ENCODE measurements around the gene LRP5. TPM values are rescaled to one million over a fixed set of nuclear protein-coding genes. Genes with fewer than 3 reads are reported as not detected.

The LRP5 gene
- total and polyA plus RNA-seq, 2 experiments from 2014 or later = 43.9 to 54.3 TPM

DNA sequence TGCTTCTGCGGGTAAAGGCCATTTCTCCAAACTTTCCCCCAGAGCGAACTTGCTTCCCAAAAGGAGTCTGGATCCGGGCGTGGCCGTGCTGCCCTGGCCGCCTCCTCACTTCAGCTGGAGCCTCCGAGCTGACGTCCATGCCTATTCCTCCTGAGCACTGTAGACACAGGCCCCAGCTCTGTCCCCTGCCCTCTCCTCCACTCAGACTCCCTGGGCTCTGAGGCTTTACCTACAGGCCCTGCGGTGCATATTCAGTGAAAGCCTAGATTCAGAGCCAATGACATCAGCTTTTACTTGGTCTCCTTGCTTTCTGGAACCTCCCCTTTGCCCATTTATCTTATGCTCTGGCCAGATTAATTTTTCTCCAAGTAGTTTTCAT is 9.7 kb downstream of the LRP5 start:
- WGBS (ENCODE audit: low lambda C conversion rate, missing lambda C conversion rate) = 97% methylated on average over 9 of the region's 9 CpGs
- no peak overlapping the region for H3K4me2 ChIP-seq
- peaks cover 100% of the 10 kb centered on the region for H3K79me2 ChIP-seq

DNA sequence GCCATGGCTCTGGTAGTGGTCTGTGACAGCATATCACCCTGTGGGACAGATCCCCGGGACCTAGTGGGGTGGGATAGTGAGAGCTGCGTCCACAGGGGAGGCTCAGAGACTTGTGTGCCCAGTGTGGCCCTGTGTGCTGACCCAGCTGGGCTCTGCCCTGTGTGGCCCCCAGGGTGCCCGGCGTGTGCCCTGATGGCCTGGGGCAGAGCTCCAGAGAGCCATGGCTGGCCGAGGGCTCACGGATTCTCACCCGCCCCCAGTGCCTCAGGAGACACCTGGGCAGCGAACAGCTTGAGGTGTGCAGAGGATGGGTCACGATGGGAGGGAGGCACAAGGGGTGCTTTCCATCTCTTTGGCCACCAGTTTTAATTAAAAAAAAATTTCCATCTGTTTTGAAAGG is 11.8 kb downstream of the LRP5 start:
- Histone ChIP-seq H3K36me3 (replicated peaks; ENCODE audit: insufficient read depth, low read depth) (no peaks in the 10 kb centered on the region), H3K79me2 (peaks cover 93% of the 10 kb centered on the region), H3K9me2 (replicated peaks; ENCODE audit: insufficient read depth) (no peaks in the 10 kb centered on the region), H3K4me3 (no peak overlapping the region), H3K4me1 (ENCODE audit: insufficient read depth) (peaks cover 36% of the 10 kb centered on the region), H3K27ac (no peak overlapping the region), H3K4me2 (no peak overlapping the region), H4K20me1 (ENCODE audit: insufficient read depth, poor library complexity, severe bottlenecking) (peaks cover 54% of the 10 kb centered on the region), H3K9me3 (ENCODE audit: low read depth) (no peaks in the 10 kb centered on the region), H3K27me3 (no peaks in the 10 kb centered on the region), H2AFZ (no peak overlapping the region)
- TF ChIP-seq, protein P1, sequence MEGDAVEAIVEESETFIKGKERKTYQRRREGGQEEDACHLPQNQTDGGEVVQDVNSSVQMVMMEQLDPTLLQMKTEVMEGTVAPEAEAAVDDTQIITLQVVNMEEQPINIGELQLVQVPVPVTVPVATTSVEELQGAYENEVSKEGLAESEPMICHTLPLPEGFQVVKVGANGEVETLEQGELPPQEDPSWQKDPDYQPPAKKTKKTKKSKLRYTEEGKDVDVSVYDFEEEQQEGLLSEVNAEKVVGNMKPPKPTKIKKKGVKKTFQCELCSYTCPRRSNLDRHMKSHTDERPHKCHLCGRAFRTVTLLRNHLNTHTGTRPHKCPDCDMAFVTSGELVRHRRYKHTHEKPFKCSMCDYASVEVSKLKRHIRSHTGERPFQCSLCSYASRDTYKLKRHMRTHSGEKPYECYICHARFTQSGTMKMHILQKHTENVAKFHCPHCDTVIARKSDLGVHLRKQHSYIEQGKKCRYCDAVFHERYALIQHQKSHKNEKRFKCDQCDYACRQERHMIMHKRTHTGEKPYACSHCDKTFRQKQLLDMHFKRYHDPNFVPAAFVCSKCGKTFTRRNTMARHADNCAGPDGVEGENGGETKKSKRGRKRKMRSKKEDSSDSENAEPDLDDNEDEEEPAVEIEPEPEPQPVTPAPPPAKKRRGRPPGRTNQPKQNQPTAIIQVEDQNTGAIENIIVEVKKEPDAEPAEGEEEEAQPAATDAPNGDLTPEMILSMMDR (IDR thresholded peaks at IDR 0.05; ENCODE audit: poor library complexity) = no peak
- TF ChIP-seq EZH2phosphoT487 (IDR thresholded peaks at IDR 0.05; ENCODE audit: low read depth, severe bottlenecking, unreplicated experiment) = no peak
- no peak for TF ChIP-seq EZH2 (IDR thresholded peaks at IDR 0.05; ENCODE audit: borderline replicate concordance)
- DNase-seq (ENCODE audit: low spot score) = no peak
- 97% methylated on average over 9 of the region's 9 CpGs for WGBS (ENCODE audit: low lambda C conversion rate, missing lambda C conversion rate)

More for the DNA sequence above, 9.7 kb downstream of the LRP5 start:
- Histone ChIP-seq H4K20me1 (ENCODE audit: insufficient read depth, poor library complexity, severe bottlenecking) (peaks cover 67% of the 10 kb centered on the region), H3K4me1 (ENCODE audit: insufficient read depth) (peaks cover 17% of the 10 kb centered on the region), H2AFZ (no peak overlapping the region), H3K4me3 (no peak overlapping the region), H3K27ac (no peak overlapping the region), H3K27me3 (no peaks in the 10 kb centered on the region), H3K9me3 (ENCODE audit: low read depth) (no peaks in the 10 kb centered on the region), H3K36me3 (replicated peaks; ENCODE audit: insufficient read depth, low read depth) (no peaks in the 10 kb centered on the region), H3K9me2 (replicated peaks; ENCODE audit: insufficient read depth) (no peaks in the 10 kb centered on the region)
- TF ChIP-seq EZH2phosphoT487 (IDR thresholded peaks at IDR 0.05; ENCODE audit: low read depth, severe bottlenecking, unreplicated experiment) = no peak
- no peak for TF ChIP-seq EZH2 (IDR thresholded peaks at IDR 0.05; ENCODE audit: borderline replicate concordance)
- TF ChIP-seq, protein P1 (IDR thresholded peaks at IDR 0.05; ENCODE audit: poor library complexity) = no peak
- DNase-seq (ENCODE audit: low spot score) = no peak

- no peak for TF ChIP-seq EZH2phosphoT487 (IDR thresholded peaks at IDR 0.05; ENCODE audit: low read depth, severe bottlenecking, unreplicated experiment)
- TF ChIP-seq, protein P1 (IDR thresholded peaks at IDR 0.05; ENCODE audit: poor library complexity) = no peak
- no peak for TF ChIP-seq EZH2 (IDR thresholded peaks at IDR 0.05; ENCODE audit: borderline replicate concordance)
- peaks cover 49% of the 10 kb centered on the region for H4K20me1 ChIP-seq (ENCODE audit: insufficient read depth, poor library complexity, severe bottlenecking)
Observed at GRCh38 chr11:68324695-68325094, 12.3 kb downstream of the LRP5 start.

More at GRCh38 chr11:68324695-68325094, 12.3 kb downstream of the LRP5 start:
- no peak for DNase-seq (ENCODE audit: low spot score)
- 95% methylated on average over 10 of the region's 10 CpGs for WGBS (ENCODE audit: low lambda C conversion rate, missing lambda C conversion rate)
- no peak overlapping the region for H3K27ac ChIP-seq
- no peaks in the 10 kb centered on the region for H3K36me3 ChIP-seq (replicated peaks; ENCODE audit: insufficient read depth, low read depth)
- H3K9me2 ChIP-seq (replicated peaks; ENCODE audit: insufficient read depth) = no peaks in the 10 kb centered on the region
- H3K4me3 ChIP-seq = no peak overlapping the region
- no peak overlapping the region for H3K4me2 ChIP-seq
- H3K9me3 ChIP-seq (ENCODE audit: low read depth) = no peaks in the 10 kb centered on the region
- no peaks in the 10 kb centered on the region for H3K27me3 ChIP-seq
- H3K4me1 ChIP-seq (ENCODE audit: insufficient read depth) = peaks cover 41% of the 10 kb centered on the region
- no peak overlapping the region for H2AFZ ChIP-seq
- peaks cover 93% of the 10 kb centered on the region for H3K79me2 ChIP-seq
